ENCODE results near the gene PUM2. TPM values are rescaled to one million over a fixed set of nuclear protein-coding genes. Genes with fewer than 3 reads are reported as not detected.
A peak's percentile ranks its signal among the peaks of the same experiment; 100 is the strongest.

PUM2 gene, protein sequence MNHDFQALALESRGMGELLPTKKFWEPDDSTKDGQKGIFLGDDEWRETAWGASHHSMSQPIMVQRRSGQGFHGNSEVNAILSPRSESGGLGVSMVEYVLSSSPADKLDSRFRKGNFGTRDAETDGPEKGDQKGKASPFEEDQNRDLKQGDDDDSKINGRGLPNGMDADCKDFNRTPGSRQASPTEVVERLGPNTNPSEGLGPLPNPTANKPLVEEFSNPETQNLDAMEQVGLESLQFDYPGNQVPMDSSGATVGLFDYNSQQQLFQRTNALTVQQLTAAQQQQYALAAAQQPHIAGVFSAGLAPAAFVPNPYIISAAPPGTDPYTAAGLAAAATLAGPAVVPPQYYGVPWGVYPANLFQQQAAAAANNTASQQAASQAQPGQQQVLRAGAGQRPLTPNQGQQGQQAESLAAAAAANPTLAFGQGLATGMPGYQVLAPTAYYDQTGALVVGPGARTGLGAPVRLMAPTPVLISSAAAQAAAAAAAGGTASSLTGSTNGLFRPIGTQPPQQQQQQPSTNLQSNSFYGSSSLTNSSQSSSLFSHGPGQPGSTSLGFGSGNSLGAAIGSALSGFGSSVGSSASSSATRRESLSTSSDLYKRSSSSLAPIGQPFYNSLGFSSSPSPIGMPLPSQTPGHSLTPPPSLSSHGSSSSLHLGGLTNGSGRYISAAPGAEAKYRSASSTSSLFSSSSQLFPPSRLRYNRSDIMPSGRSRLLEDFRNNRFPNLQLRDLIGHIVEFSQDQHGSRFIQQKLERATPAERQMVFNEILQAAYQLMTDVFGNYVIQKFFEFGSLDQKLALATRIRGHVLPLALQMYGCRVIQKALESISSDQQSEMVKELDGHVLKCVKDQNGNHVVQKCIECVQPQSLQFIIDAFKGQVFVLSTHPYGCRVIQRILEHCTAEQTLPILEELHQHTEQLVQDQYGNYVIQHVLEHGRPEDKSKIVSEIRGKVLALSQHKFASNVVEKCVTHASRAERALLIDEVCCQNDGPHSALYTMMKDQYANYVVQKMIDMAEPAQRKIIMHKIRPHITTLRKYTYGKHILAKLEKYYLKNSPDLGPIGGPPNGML
- total RNA-seq (10 to 100 TPM; 37.3 to 61.7 (median 48.6) TPM), polyA plus RNA-seq (10 to 100 TPM; 13.0 to 50.5 (median 20.4) TPM)
- long read RNA-seq, donor 1, partial matches to known transcripts: 3 of 13 reads
- long read RNA-seq, donor 1, other reads (novel, unspliced or antisense): 10 of 13 reads
- long read RNA-seq, donor 2, partial matches to known transcripts: 3 of 14 reads
- long read RNA-seq, donor 2, other reads (novel, unspliced or antisense): 11 of 14 reads

DNA sequence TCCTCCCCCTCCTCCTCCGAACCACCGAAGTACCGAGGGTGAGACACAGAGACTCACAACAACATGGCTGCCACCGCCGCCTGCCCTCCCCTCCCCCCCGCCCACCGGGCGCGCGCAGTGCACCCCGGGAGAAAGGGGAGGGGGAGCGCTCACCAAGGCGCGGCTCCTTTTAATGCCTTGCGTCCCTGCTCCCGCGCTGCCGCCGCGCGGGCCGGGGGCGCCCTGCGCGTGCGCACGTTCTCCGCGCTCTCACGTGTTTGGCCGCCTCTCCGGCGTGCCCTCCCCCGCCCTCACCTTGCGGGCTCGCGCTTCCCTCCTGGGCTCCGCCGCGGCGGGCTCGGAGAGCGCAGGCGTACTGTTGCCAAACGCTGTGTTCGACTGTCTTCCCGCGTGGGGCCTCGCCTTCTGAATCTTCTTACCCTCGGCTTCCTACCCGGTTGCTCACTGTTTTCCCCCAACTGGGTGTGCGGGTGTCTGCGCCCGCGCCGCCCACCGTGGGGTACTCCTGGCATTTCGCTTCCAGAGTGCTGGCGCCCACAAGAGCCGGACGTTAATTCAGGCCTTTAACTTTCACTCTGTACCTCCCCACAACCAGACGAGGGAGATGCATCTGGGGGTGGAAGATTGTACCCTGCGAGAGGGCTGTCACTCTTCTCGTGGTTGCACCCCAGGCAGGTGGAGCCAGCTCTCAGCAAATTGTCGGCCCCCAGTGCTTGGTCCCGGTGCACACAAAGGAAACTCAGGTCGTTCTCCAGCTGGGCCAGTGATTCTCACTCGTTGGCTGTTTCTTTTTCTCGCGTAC lies at the start of gene PUM2:
TSS of gene PUM2 (minus strand) at position 92 of the 802 bp plus-strand sequence. CDS start 23,484 bp downstream, outside the sequence.
- intact Hi-C loops (cut with DNase I): no loop called here
- Histone ChIP-seq H3K36me3 (ENCODE audit: insufficient read depth in 1 of 2, low read depth in 1 of 2) (no peaks in the 10 kb centered on the region), H3K4me1 (peaks cover 46% of the 10 kb centered on the region), H3K9me3 (no peaks in the 10 kb centered on the region), H3K4me3 (peak within 1 kb of the TSS; percentile 94), H3K27ac (peak within 1 kb of the TSS; percentile 98), H3K27me3 (ENCODE audit: insufficient read depth in 3 of 3, low read length in 2 of 3) (no peaks in the 10 kb centered on the region)
- 0 to 1% (median 1%) methylated on average over 35 to 61 of the region's 70 CpGs for WGBS, 3 donors
- peak; percentile 95 to 98 (median 96) for ATAC-seq
- DNase-seq: peak; percentile 94 to 97
- TF ChIP-seq, protein P1, sequence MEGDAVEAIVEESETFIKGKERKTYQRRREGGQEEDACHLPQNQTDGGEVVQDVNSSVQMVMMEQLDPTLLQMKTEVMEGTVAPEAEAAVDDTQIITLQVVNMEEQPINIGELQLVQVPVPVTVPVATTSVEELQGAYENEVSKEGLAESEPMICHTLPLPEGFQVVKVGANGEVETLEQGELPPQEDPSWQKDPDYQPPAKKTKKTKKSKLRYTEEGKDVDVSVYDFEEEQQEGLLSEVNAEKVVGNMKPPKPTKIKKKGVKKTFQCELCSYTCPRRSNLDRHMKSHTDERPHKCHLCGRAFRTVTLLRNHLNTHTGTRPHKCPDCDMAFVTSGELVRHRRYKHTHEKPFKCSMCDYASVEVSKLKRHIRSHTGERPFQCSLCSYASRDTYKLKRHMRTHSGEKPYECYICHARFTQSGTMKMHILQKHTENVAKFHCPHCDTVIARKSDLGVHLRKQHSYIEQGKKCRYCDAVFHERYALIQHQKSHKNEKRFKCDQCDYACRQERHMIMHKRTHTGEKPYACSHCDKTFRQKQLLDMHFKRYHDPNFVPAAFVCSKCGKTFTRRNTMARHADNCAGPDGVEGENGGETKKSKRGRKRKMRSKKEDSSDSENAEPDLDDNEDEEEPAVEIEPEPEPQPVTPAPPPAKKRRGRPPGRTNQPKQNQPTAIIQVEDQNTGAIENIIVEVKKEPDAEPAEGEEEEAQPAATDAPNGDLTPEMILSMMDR (IDR thresholded peaks at IDR 0.05): no peak

DNA sequence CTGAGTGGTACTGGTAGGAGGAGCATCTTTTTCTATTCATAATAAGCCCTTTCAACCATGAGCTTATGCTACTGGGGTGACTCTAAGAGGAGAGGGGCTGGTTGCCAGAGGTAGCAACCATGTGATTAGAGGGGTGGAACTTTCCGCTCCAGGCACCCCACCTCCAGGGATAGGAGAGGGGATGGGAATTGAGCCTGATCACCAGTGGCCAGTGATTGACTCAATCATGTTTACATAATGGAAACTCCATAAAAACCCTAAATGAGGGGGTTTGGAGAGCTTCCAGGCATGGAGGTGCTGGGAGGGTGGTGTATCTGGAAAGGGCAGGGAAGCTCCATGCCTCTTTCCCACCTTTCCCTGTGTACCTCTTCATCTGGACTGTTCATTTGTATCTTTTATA lies 49.7 kb upstream of the PUM2 start:
- TF ChIP-seq, protein P1 (IDR thresholded peaks at IDR 0.05): no peak

DNA sequence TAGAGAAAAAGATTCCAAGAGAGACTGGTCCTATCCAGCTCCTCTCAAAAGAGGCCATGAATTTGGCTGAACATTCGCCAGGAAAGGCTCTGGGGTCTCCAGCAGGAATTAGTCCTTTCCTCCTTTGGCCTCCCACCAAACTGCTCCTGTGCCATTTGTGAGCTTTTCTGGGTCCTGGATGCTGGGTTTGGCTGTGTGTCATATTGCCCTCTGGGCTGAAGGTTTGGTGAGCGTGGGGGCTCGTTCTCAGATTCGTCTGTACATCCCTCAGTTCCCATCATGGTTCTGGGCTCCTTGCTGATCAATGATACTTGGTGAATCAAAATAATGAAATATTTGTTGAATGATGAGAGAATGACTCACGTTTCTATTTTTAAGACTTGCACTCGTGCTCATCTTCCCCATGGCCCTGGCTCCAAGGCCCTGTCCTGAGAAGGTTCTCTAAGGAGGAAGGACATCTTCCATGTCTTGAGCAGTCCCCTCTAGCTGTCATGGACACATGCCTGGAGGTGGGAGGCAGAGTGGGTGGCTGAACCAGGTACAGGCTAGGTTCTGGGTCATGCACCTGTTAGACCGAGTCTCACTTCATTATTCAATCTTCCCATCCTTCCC lies 48.4 kb upstream of the PUM2 start:
- ATAC-seq: no peak
- H3K9me3 ChIP-seq: no peaks in the 10 kb centered on the region
- H3K4me3 ChIP-seq: no peak overlapping the region
- no peaks in the 10 kb centered on the region for H3K27me3 ChIP-seq (ENCODE audit: insufficient read depth in 3 of 3, low read length in 2 of 3)
- TF ChIP-seq, protein P1 (IDR thresholded peaks at IDR 0.05): no peak
- 60 to 70% (median 63%) methylated on average over 7 of the region's 7 CpGs for WGBS, 3 donors
- no peak overlapping the region for H3K27ac ChIP-seq
- intact Hi-C loops (cut with DNase I): loop anchor here in 1 of 2 donors (5.0 kb wide), 1 partner anchor 243 kb away; no protein-coding TSS in a partner anchor
- no peaks in the 10 kb centered on the region for H3K4me1 ChIP-seq
- no peaks in the 10 kb centered on the region for H3K36me3 ChIP-seq (ENCODE audit: insufficient read depth in 1 of 2, low read depth in 1 of 2)
- no peak for DNase-seq

More for the DNA sequence above, 49.7 kb upstream of the PUM2 start:
- Histone ChIP-seq H3K4me3 (no peak overlapping the region), H3K9me3 (no peaks in the 10 kb centered on the region), H3K27ac (no peak overlapping the region), H3K27me3 (ENCODE audit: insufficient read depth in 3 of 3, low read length in 2 of 3) (no peaks in the 10 kb centered on the region), H3K4me1 (no peaks in the 10 kb centered on the region), H3K36me3 (ENCODE audit: insufficient read depth in 1 of 2, low read depth in 1 of 2) (no peaks in the 10 kb centered on the region)
- WGBS, 3 donors: 56 to 100% (median 75%) methylated on average over 1 of the region's 1 CpG
- DNase-seq: no peak
- no peak for ATAC-seq
- intact Hi-C loops (cut with DNase I): no loop called here

Measured in psoas muscle (tissue), 8 donors.